AG04449 (cell line): Measurements from ENCODE around the gene KDM7A.

Experiments used
- CTCF ChIA-PET: fragments of 350-600 bp; formaldehyde crosslinking; extraction: SDS; loops from one replicate; lab custom pipeline; 2021; ENCODE audit warnings: antibody characterized with exemption; lab: Yijun Ruan, JAX
- POLR2A ChIA-PET: fragments of 400-600, 350-600 bp; formaldehyde crosslinking; extraction: SDS; loops from one replicate; lab custom pipeline; 2020; ENCODE audit warnings: antibody characterized with exemption, inconsistent platforms; lab: Yijun Ruan, JAX
- DNase-seq: peaks from one replicate; pipeline ENCODE4 v3.0.0-alpha.2; 2010; ENCODE audit warnings: low read depth, low spot score
- H3K4me3 ChIP-seq: 2 replicates; pipeline ENCODE4 v1.5.1; 2011; ENCODE audit warnings: low read depth, mild to moderate bottlenecking, control low read depth, low read length
- CTCF ChIP-seq: IDR thresholded peaks from one replicate; pipeline ENCODE4 v1.5.1; 2011; ENCODE audit warnings: mild to moderate bottlenecking, moderate library complexity, low read length, control low read depth, inconsistent platforms; ENCODE audit not compliant: insufficient read depth; ENCODE audit errors: missing control alignments

The KDM7A gene

GRCh38 chr7:140176811-140177702 lies at the start of gene KDM7A:
KDM7A (minus strand) TSS chr7:140176983; CDS start chr7:140176937, 46 bp downstream.
- ChIA-PET POLR2A (interaction anchor here (0.7 to 1.6 kb wide), 9 partner anchors 8 to 817 kb away, joined by 3 to 7 read pairs (median 3); partner anchors contain the start of gene LUC7L2), CTCF (interaction anchor here (0.9 to 4.8 kb wide), 6 partner anchors 10 to 166 kb away, joined by 3 to 33 read pairs (median 4); no protein-coding TSS in a partner anchor)
- H3K4me3 ChIP-seq, result peak within 1 kb of the TSS; percentile 76
- TF ChIP-seq CTCF, result no peak
- DNase-seq, result peak; percentile 36

- ChIA-PET POLR2A (no interaction called here), CTCF (no interaction called here)
Measured at GRCh38 chr7:140225562-140226249, 48.9 kb upstream of the KDM7A start.

GRCh38 chr7:140223515-140224221 lies 46.9 kb upstream of the KDM7A start:
- CTCF ChIA-PET, result no interaction called here
- H3K4me3 ChIP-seq, result no peak overlapping the region
- POLR2A ChIA-PET, result no interaction called here
- no peak for TF ChIP-seq CTCF
- DNase-seq, result no peak

More at GRCh38 chr7:140225562-140226249, 48.9 kb upstream of the KDM7A start:
- DNase-seq, result no peak
- H3K4me3 ChIP-seq, result no peak overlapping the region
- no peak for TF ChIP-seq CTCF

GRCh38 chr7:140222814-140223213 lies 46.0 kb upstream of the KDM7A start:
- ChIA-PET CTCF (no interaction called here), POLR2A (no interaction called here)
- H3K4me3 ChIP-seq, result no peak overlapping the region
- DNase-seq, result no peak
- no peak for TF ChIP-seq CTCF

GRCh38 chr7:140219672-140220524 lies 43.1 kb upstream of the KDM7A start:
- POLR2A ChIA-PET, result no interaction called here
- no peak for DNase-seq
- no peak overlapping the region for H3K4me3 ChIP-seq
- no peak for TF ChIP-seq CTCF
- CTCF ChIA-PET, result no interaction called here
